H1 (cell line): Measurements from ENCODE around the gene LTB. TPM values are rescaled to one million over a fixed set of nuclear protein-coding genes. Genes with fewer than 3 reads are reported as not detected.

Experiments used
- CBX8 ChIP-seq: fragments of 300-800, 300-1000 bp; sonication (generic); IDR thresholded peaks from 2 replicates; pipeline ENCODE4 v1.7.1; 2016; ENCODE audit warnings: low read depth, low read length, borderline replicate concordance
- CHD7 ChIP-seq: fragments of 300-600 bp; sonication (generic); IDR thresholded peaks from 2 replicates; pipeline ENCODE4 v1.7.1; 2012; ENCODE audit warnings: low read length, moderate library complexity, mild to moderate bottlenecking, inconsistent platforms; ENCODE audit not compliant: insufficient replicate concordance
- CTBP2 ChIP-seq: IDR thresholded peaks from 2 replicates; pipeline ENCODE4 v1.7.0; 2011; ENCODE audit warnings: borderline replicate concordance, mild to moderate bottlenecking, moderate library complexity, mixed read lengths, low read length; ENCODE audit not compliant: insufficient read depth, insufficient read length
- JUN ChIP-seq: IDR thresholded peaks from 2 replicates; pipeline ENCODE4 v1.6.1; 2011; ENCODE audit warnings: low read depth, mild to moderate bottlenecking, improper control_type of control experiment, low read length
- JUND ChIP-seq: IDR thresholded peaks from 2 replicates; pipeline ENCODE4 v1.6.1; 2011; ENCODE audit warnings: mild to moderate bottlenecking, improper control_type of control experiment, low read length
- POLR2AphosphoS5 ChIP-seq: IDR thresholded peaks from 2 replicates; pipeline ENCODE4 v1.6.1; 2011; ENCODE audit warnings: low read depth, low read length
- RXRA ChIP-seq: IDR thresholded peaks from 2 replicates; pipeline ENCODE4 v1.6.1; 2011; ENCODE audit warnings: low read depth, mild to moderate bottlenecking, low read length, moderate library complexity; ENCODE audit not compliant: insufficient read depth
- SP2 ChIP-seq: IDR thresholded peaks from 2 replicates; pipeline ENCODE4 v1.6.1; 2012; ENCODE audit warnings: mild to moderate bottlenecking, low read length, inconsistent platforms
- YY1 ChIP-seq: IDR thresholded peaks from 2 replicates; pipeline ENCODE4 v1.6.1; 2011; ENCODE audit warnings: low read depth, mild to moderate bottlenecking, low read length
- polyA plus RNA-seq, 7 experiments: library from polyadenylated mRNA; depleted of rRNA in 3 of 7; stranded (reverse) in 5 of 7; unstranded in 2 of 7; fragments of >200 nt in 5 of 7; fragments of 200-250 nt in 2 of 7; gene quantifications; 1 replicate in 5 of 7; 2 replicates in 1 of 7; 4 replicates in 1 of 7; pipeline versions ENCODE4 v1.2.1 to v1.2.3, GENCODE V29; 2011 to 2013; ENCODE audit warnings: missing spikeins in 2 of 7, mixed read lengths in 2 of 7
- total RNA-seq: library from RNA; stranded (reverse); fragmentation: NEBNext Ultra II Directional; extraction: Animal tissue kit (Norgen Biotek cat#: 25700); gene quantifications from 2 replicates; pipeline ENCODE4 v1.2.1, GENCODE V29; 2021
- TF ChIP-seq, protein P1 (sequence below): IDR thresholded peaks from 2 replicates; pipeline ENCODE4 v1.6.1; 2011; ENCODE audit warnings: low read depth, mild to moderate bottlenecking, low read length; ENCODE audit not compliant: insufficient read depth

Gene LTB
- total and polyA plus RNA-seq, 2 of the 8 experiments (the other 6 are each of a cell fraction or from before 2014, with no cell fraction given), result 0.43 to 0.47 TPM

GRCh38 chr6:31546339-31546957, 35.8 kb downstream of the LTB start, which contains the start of gene ATP6V1G2 (continued):
- TF ChIP-seq CHD7, result no peak
- TF ChIP-seq, protein P1, sequence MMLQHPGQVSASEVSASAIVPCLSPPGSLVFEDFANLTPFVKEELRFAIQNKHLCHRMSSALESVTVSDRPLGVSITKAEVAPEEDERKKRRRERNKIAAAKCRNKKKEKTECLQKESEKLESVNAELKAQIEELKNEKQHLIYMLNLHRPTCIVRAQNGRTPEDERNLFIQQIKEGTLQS, result 0 out of 2 replicates have a peak, but pooled peaks have one; percentile 26
- TF ChIP-seq RXRA, result no peak
- TF ChIP-seq CTBP2, result peak; percentile 83
- TF ChIP-seq CBX8, result no peak
- peak; percentile 87 for TF ChIP-seq YY1
- 0 out of 2 replicates have a peak, but pooled peaks have one; percentile 25 for TF ChIP-seq JUN
- no peak for TF ChIP-seq SP2
- peak; percentile 63; the same call in 1 of the 2 replicates for TF ChIP-seq JUND
- 0 out of 2 replicates have a peak, but pooled peaks have one; percentile 41 for TF ChIP-seq POLR2AphosphoS5
